ENCODE measurements around the gene GARIN5A.

Gene GARIN5A

DNA sequence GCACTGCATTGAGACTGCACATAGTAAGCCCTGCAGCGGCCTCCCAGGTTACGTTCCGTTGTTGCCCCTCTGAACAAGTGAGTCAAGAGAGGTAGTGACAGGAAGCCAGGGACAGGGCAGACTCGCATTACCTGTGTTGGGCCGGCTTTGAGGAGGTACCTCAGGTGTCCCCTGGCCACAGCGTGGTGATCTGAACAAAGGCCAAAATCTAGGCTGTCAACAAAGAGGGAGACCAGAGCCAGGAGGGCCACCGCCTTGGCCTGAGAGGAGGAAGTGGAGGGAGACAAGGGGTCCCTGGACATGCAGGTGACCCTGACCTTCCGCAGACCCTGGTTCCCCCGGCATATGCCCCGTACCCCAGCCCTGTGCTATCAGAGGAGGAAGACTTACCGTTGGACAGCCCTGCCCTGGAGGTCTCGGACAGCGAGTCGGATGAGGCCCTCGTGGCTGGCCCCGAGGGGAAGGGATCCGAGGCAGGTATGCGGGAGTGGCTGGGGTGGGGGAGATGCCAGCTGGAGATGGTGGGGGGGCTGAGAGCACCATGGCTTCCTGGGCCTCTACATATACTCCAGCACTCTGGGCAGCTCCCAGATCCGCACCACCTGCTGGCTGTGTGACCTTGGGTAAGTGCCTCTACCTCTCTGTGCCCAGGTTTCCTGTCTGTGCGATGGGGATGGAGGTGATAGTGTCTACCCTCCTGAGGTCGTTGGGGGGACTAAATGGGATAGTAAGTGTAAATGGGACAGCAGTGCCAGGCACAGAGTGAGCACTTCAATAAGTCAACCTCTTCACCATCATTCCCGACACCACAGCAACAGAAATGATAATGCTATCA is 53.2 kb downstream of the GARIN5A start:
- in situ Hi-C loops (cut with HindIII; ENCODE audit: low sequenced_read_pairs) = no loop called here
- DNase-seq (ENCODE audit: low read depth, low spot score) = no peak
- H3K4me3 ChIP-seq (ENCODE audit: low read depth, low read length) = no peak overlapping the region
- TF ChIP-seq, protein P1, sequence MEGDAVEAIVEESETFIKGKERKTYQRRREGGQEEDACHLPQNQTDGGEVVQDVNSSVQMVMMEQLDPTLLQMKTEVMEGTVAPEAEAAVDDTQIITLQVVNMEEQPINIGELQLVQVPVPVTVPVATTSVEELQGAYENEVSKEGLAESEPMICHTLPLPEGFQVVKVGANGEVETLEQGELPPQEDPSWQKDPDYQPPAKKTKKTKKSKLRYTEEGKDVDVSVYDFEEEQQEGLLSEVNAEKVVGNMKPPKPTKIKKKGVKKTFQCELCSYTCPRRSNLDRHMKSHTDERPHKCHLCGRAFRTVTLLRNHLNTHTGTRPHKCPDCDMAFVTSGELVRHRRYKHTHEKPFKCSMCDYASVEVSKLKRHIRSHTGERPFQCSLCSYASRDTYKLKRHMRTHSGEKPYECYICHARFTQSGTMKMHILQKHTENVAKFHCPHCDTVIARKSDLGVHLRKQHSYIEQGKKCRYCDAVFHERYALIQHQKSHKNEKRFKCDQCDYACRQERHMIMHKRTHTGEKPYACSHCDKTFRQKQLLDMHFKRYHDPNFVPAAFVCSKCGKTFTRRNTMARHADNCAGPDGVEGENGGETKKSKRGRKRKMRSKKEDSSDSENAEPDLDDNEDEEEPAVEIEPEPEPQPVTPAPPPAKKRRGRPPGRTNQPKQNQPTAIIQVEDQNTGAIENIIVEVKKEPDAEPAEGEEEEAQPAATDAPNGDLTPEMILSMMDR (IDR thresholded peaks at IDR 0.05; ENCODE audit: low read depth, low read length) = no peak

- in situ Hi-C loops (cut with HindIII; ENCODE audit: low sequenced_read_pairs) = no loop called here
- DNase-seq (ENCODE audit: low read depth, low spot score) = no peak
- TF ChIP-seq, protein P1 (IDR thresholded peaks at IDR 0.05; ENCODE audit: low read depth, low read length) = no peak
- H3K4me3 ChIP-seq (ENCODE audit: low read depth, low read length) = no peak overlapping the region
Observed at GRCh38 chr19:50422397-50423278, 54.0 kb downstream of the GARIN5A start.

- DNase-seq (ENCODE audit: low read depth, low spot score) = no peak
- TF ChIP-seq, protein P1 (IDR thresholded peaks at IDR 0.05; ENCODE audit: low read depth, low read length) = no peak
- in situ Hi-C loops (cut with HindIII; ENCODE audit: low sequenced_read_pairs) = no loop called here
- H3K4me3 ChIP-seq (ENCODE audit: low read depth, low read length) = no peak overlapping the region
Observed at GRCh38 chr19:50420808-50421207, 55.8 kb downstream of the GARIN5A start.

GRCh38 chr19:50420127-50420526 is 56.5 kb downstream of the GARIN5A start:
- TF ChIP-seq, protein P1 (IDR thresholded peaks at IDR 0.05; ENCODE audit: low read depth, low read length) = no peak
- in situ Hi-C loops (cut with HindIII; ENCODE audit: low sequenced_read_pairs) = no loop called here
- no peak for DNase-seq (ENCODE audit: low read depth, low spot score)
- no peak overlapping the region for H3K4me3 ChIP-seq (ENCODE audit: low read depth, low read length)

DNA sequence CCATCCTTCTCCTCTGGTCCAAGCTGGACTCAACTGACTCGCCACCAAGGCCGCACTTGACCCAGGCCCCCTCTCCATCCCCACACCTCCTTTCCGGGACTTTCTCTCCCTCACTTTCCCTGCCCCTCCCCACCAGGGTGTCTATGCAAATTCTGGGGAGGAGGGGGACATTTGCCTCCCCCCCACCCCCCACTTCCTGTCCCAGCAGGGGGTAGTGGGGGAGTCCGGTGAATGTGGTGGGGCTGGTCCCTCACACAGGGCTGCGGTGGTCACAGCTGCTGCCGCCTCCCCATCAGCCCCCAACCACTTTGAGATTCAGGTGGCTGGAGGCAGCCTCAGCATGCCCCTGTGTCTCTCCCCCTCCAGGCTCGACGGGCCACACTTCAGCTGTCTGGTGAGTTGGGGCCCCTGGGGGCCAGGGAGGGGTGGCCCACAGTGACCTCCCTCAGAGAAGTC is 57.0 kb downstream of the GARIN5A start:
- in situ Hi-C loops (cut with HindIII; ENCODE audit: low sequenced_read_pairs) = no loop called here
- H3K4me3 ChIP-seq (ENCODE audit: low read depth, low read length) = no peak overlapping the region

DNA sequence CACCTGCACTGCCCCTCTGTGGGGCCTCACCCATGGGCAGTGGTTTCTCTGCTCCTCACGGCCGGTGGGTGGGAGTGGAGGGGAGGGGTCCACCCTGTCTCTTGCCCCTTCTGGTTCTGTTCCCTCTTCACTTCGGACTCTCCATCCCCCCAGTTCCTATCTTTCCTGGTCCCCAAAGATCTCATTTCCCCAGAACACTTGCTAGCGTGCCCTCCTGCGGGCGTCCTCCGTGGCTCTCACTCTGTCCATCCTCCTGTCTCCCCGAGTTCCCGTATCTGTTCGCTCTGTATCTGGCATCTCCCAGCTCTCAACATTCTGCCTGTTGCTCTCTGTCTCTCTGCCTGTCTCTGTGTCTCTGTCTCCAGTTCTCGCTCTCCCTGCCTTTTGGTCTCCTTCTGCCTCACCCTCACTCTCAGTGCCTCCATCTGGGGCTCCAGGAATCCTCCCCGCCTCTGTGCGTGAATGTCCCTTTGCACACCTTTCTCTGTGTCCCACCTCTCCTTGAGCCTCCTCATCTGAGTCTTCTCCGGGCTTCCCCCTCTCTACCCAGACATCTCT is 57.5 kb downstream of the GARIN5A start:
- DNase-seq (ENCODE audit: low read depth, low spot score) = no peak
- H3K4me3 ChIP-seq (ENCODE audit: low read depth, low read length) = no peak overlapping the region
- TF ChIP-seq, protein P1 (IDR thresholded peaks at IDR 0.05; ENCODE audit: low read depth, low read length) = no peak
- in situ Hi-C loops (cut with HindIII; ENCODE audit: low sequenced_read_pairs) = no loop called here

More for the DNA sequence above, 57.0 kb downstream of the GARIN5A start:
- DNase-seq (ENCODE audit: low read depth, low spot score) = no peak
- TF ChIP-seq, protein P1 (IDR thresholded peaks at IDR 0.05; ENCODE audit: low read depth, low read length) = no peak

All from astrocyte of the spinal cord (primary cell).